GM19099 (cell line): ENCODE results near the gene ITPKB.

Experiments
- POLR2A ChIP-seq: IDR thresholded peaks from 3 replicates; pipeline ENCODE4 v1.6.1; 2011; ENCODE audit warnings: low read depth; ENCODE audit not compliant: insufficient read length; ENCODE audit errors: extremely low read depth

ITPKB gene

GRCh38 chr1:226690460-226690982, 48.6 kb downstream of the ITPKB start:
- no peak for TF ChIP-seq POLR2A

- no peak for TF ChIP-seq POLR2A
These were observed 50.3 kb downstream of the ITPKB start for GRCh38 chr1:226688808-226689207.

- TF ChIP-seq POLR2A, result no peak
These were observed 50.9 kb downstream of the ITPKB start for GRCh38 chr1:226688056-226688748.

GRCh38 chr1:226687426-226687825, 51.7 kb downstream of the ITPKB start:
- no peak for TF ChIP-seq POLR2A

- no peak for TF ChIP-seq POLR2A
These were observed 52.3 kb downstream of the ITPKB start for GRCh38 chr1:226686440-226687425.

- TF ChIP-seq POLR2A, result no peak
These were observed 53.8 kb downstream of the ITPKB start for GRCh38 chr1:226685196-226685820.

GRCh38 chr1:226684026-226684425, 55.1 kb downstream of the ITPKB start:
- no peak for TF ChIP-seq POLR2A

GRCh38 chr1:226682871-226683814, 55.9 kb downstream of the ITPKB start:
- no peak for TF ChIP-seq POLR2A

GRCh38 chr1:226681652-226682493, 57.2 kb downstream of the ITPKB start:
- TF ChIP-seq POLR2A, result no peak

- no peak for TF ChIP-seq POLR2A
These were observed 58.4 kb downstream of the ITPKB start for GRCh38 chr1:226680653-226681052.

- peak; percentile 46 for TF ChIP-seq POLR2A
These were observed 59.1 kb downstream of the ITPKB start for GRCh38 chr1:226679853-226680516.

- no peak for TF ChIP-seq POLR2A
These were observed 59.8 kb downstream of the ITPKB start for GRCh38 chr1:226679262-226679661.

- no peak for TF ChIP-seq POLR2A
These were observed 60.4 kb downstream of the ITPKB start for GRCh38 chr1:226678701-226679100.
